ENCODE results near the gene RASSF7. TPM values are rescaled to one million over a fixed set of nuclear protein-coding genes. Genes with fewer than 3 reads are reported as not detected.

RASSF7 gene
- total RNA-seq, 2 donors from 2014 or later, result 7.3 to 20.6 TPM

GRCh38 chr11:608791-609251 lies 48.1 kb downstream of the RASSF7 start:
- H3K4me1 ChIP-seq (ENCODE audit: control insufficient read depth in 1 of 2, low read depth in 2 of 2), result peaks cover under 1 to 2% of the 10 kb centered on the region in 2 donors
- H3K36me3 ChIP-seq, result peaks cover 92% of the 10 kb centered on the region
- no peak overlapping the region for H3K27ac ChIP-seq
- no peak for DNase-seq (ENCODE audit: low spot score)
- no peak overlapping the region for H3K4me3 ChIP-seq
- no peak for ATAC-seq (ENCODE audit: insufficient number of reproducible peaks, low FRiP score, low read depth)
- TF ChIP-seq CTCF (IDR thresholded peaks at IDR 0.05), result no peak
- no peaks in the 10 kb centered on the region for H3K9me3 ChIP-seq
- no peaks in the 10 kb centered on the region for H3K27me3 ChIP-seq (replicated peaks; ENCODE audit: insufficient read depth)

GRCh38 chr11:609341-609811 lies 48.6 kb downstream of the RASSF7 start:
- Histone ChIP-seq H3K27me3 (replicated peaks; ENCODE audit: insufficient read depth) (no peaks in the 10 kb centered on the region), H3K4me1 (ENCODE audit: control insufficient read depth in 1 of 2, low read depth in 2 of 2) (peaks cover 4 to 7% of the 10 kb centered on the region in 2 donors), H3K27ac (no peak overlapping the region), H3K4me3 (no peak overlapping the region), H3K36me3 (peaks cover 87% of the 10 kb centered on the region), H3K9me3 (no peaks in the 10 kb centered on the region)
- ATAC-seq (ENCODE audit: insufficient number of reproducible peaks, low FRiP score, low read depth) (no peak), DNase-seq (ENCODE audit: low spot score) (no peak)
- no peak for TF ChIP-seq CTCF (IDR thresholded peaks at IDR 0.05)

- peaks cover 78% of the 10 kb centered on the region for H3K36me3 ChIP-seq
- no peak overlapping the region for H3K4me3 ChIP-seq
- DNase-seq (ENCODE audit: low spot score) (no peak), ATAC-seq (ENCODE audit: insufficient number of reproducible peaks, low FRiP score, low read depth) (no peak)
- H3K27ac ChIP-seq, result no peak overlapping the region
- no peak for TF ChIP-seq CTCF (IDR thresholded peaks at IDR 0.05)
- H3K27me3 ChIP-seq (replicated peaks; ENCODE audit: insufficient read depth), result no peaks in the 10 kb centered on the region
- H3K9me3 ChIP-seq, result no peaks in the 10 kb centered on the region
- peaks cover 13 to 16% of the 10 kb centered on the region in 2 donors for H3K4me1 ChIP-seq (ENCODE audit: control insufficient read depth in 1 of 2, low read depth in 2 of 2)
Observed at GRCh38 chr11:610146-610801, 49.5 kb downstream of the RASSF7 start.

GRCh38 chr11:611001-611996 lies 50.5 kb downstream of the RASSF7 start:
- Histone ChIP-seq H3K4me3 (no peak overlapping the region), H3K36me3 (peaks cover 69% of the 10 kb centered on the region), H3K9me3 (no peaks in the 10 kb centered on the region), H3K27me3 (replicated peaks; ENCODE audit: insufficient read depth) (no peaks in the 10 kb centered on the region), H3K4me1 (ENCODE audit: control insufficient read depth in 1 of 2, low read depth in 2 of 2) (peaks cover 14 to 20% of the 10 kb centered on the region in 2 donors), H3K27ac (no peak overlapping the region)
- DNase-seq (ENCODE audit: low spot score), result no peak
- no peak for TF ChIP-seq CTCF (IDR thresholded peaks at IDR 0.05)
- ATAC-seq (ENCODE audit: insufficient number of reproducible peaks, low FRiP score, low read depth), result no peak
